GM12891 (cell line): Measurements from ENCODE around the gene COPS2.

ENCODE experiments used
- POLR2A ChIP-seq: IDR thresholded peaks from 2 replicates; pipeline ENCODE4 v1.6.1; 2011; ENCODE audit warnings: low read depth, low read length, control low read depth
- POLR2AphosphoS5 ChIP-seq: IDR thresholded peaks from 2 replicates; pipeline ENCODE4 v1.6.1; 2011; ENCODE audit warnings: low read depth, low read length, control low read depth
- POU2F2 ChIP-seq: IDR thresholded peaks from 2 replicates; pipeline ENCODE4 v1.6.1; 2011; ENCODE audit warnings: low read depth, mild to moderate bottlenecking, control low read depth, low read length, moderate library complexity
- SPI1 ChIP-seq: IDR thresholded peaks from 2 replicates; pipeline ENCODE4 v1.6.1; 2011; ENCODE audit warnings: low read depth, low read length, control low read depth
- TAF1 ChIP-seq: IDR thresholded peaks from 2 replicates; pipeline ENCODE4 v1.6.1; 2011; ENCODE audit warnings: low read depth, low read length, control low read depth

DNA sequence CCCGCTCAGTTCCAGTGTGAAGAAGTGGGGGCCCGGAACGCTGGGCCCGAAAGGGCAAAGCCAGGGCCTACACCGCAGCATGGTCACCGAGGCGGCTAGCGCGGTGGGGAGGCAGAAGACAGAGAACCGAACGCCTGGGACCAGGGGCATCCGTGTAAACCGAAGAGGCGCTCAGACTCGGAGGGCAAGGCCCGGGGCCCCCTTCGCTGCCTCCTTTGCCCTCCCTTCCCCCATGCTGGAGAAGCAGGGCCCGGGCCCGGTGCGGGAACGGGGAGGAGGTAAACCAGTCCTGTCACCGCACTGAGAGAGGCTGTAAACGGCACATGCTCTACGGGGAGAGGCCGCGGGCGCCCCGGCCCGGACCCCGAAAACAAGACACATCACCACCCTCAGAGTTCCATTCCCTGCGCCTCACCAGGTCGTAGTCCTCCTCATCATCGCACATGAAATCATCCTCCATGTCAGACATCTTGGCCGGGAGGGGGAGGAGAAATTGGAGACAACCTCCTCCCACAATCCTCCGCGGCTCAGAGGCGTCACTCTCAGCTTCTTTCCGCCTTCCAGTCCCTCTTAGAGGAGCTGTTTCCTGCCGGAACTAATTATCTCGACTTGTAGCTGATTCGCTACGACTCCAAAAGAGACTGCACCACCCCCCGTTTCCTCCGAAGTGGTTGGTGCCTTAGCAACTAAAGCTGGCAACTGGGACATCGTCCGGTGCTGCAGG lies at the start of gene COPS2:
- TF ChIP-seq POLR2A (peak; percentile 85), POLR2AphosphoS5 (peak; percentile 92), TAF1 (peak; percentile 74), POU2F2 (peak; percentile 82; the same call in 1 of the 2 replicates), SPI1 (no peak)
